Activated CD8-positive, alpha-beta T cell treated with anti-CD3 and anti-CD28 coated beads for 36 hours (primary cell): ENCODE data around the gene RASGRF1. TPM values are rescaled to one million over a fixed set of nuclear protein-coding genes. Genes with fewer than 3 reads are reported as not detected.

Source experiments
- ATAC-seq: fragments of 200-7000 bp; cut with Tn5 transposase; one replicate; pipeline ENCODE4 v1.10.0; 2021; ENCODE audit warnings: mild to moderate bottlenecking, moderate library complexity
- CTCF ChIA-PET: fragments of 350-600 bp; sonication (Branson Sonifier 250); formaldehyde crosslinking; loops from one replicate; lab custom pipeline; 2021; ENCODE audit warnings: antibody characterized with exemption; lab: Charles Lee
- POLR2A ChIA-PET: fragments of 350-600 bp; sonication (Branson Sonifier 250); formaldehyde crosslinking; loops from one replicate; lab custom pipeline; 2021; ENCODE audit warnings: antibody characterized with exemption; lab: Charles Lee
- DNase-seq: peaks from one replicate; pipeline ENCODE4 v3.0.0-alpha.2; 2020
- H3K27ac Mint-ChIP-seq: one replicate; pipeline ENCODE4 v1.8.0; 2021; ENCODE audit warnings: mild to moderate bottlenecking, mixed read lengths
- H3K27me3 Mint-ChIP-seq: one replicate; pipeline ENCODE4 v1.8.0; 2021; ENCODE audit warnings: mixed read lengths
- H3K36me3 Mint-ChIP-seq: one replicate; pipeline ENCODE4 v1.8.0; 2021; ENCODE audit warnings: low read depth, mixed read lengths
- H3K4me1 Mint-ChIP-seq: one replicate; pipeline ENCODE4 v1.8.0; 2021; ENCODE audit warnings: low read depth, mixed read lengths
- H3K4me3 Mint-ChIP-seq: one replicate; pipeline ENCODE4 v1.8.0; 2021; ENCODE audit warnings: mild to moderate bottlenecking, moderate library complexity, mixed read lengths
- H3K9me3 Mint-ChIP-seq: one replicate; pipeline ENCODE4 v1.8.0; 2021; ENCODE audit warnings: mixed read lengths
- intact Hi-C: fragments of 100-400 bp; cut with micrococcal nuclease; formaldehyde crosslinking; loops from one replicate; pipeline ENCODE4 v1.10.0; 2022
- total RNA-seq, 2 experiments: library from RNA; stranded (reverse); gene quantifications; one replicate each; pipeline ENCODE4 v1.2.3, GENCODE V29; 2021
- TF ChIP-seq, protein P1 (sequence below): fragments of 200-600 bp; IDR thresholded peaks from one replicate; pipeline ENCODE4 v1.8.0; 2022; ENCODE audit warnings: antibody characterized with exemption, mild to moderate bottlenecking

Gene RASGRF1
- total RNA-seq, 2 experiments from 2014 or later, result not detected

DNA sequence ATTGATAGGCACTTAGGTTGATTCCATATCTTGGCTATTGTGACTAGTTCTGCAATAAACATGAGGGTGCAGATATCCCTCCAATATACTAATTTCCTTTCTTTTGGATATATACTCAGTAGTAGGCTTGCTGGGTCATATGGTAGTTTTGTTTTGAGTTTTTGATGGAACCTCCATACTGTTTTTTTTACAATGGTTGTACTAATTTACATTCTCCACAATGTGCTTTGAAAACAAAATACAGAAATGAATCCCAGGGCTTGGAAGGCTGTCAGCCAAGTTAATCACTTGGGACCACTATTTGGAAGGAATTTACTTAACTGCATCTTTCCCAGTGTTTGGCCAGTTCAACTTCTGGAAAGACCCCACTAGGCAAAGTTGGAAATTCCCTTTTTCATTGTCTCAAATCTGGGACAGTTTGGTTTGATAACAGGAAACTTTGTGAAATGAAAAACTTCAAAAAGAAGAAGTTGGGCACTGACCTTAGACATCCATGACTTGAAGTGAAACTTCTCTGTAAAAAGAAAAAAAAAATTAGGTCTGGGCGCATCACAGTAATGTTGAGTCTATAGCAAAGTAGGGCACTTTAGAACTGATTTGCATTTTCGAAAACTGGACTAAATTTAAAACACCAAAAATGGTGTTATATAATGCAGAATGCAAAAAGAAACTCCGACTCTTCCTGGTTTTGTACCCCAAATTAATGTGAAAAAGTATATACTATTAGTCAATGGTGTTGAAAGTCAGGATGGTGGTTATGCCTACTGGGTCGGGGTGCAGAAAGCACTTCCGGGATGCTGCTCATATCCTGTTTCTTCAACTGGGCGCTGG, 151.7 kb downstream of the RASGRF1 start:
- H3K4me1 Mint-ChIP-seq, result peaks cover 26% of the 10 kb centered on the region
- H3K9me3 Mint-ChIP-seq, result no peaks in the 10 kb centered on the region
- ChIA-PET CTCF (no interaction called here), POLR2A (no interaction called here)
- ATAC-seq, result peak; percentile 69
- peak overlapping the region; percentile 31 for H3K4me3 Mint-ChIP-seq
- peak; percentile 35 for DNase-seq
- TF ChIP-seq, protein P1, sequence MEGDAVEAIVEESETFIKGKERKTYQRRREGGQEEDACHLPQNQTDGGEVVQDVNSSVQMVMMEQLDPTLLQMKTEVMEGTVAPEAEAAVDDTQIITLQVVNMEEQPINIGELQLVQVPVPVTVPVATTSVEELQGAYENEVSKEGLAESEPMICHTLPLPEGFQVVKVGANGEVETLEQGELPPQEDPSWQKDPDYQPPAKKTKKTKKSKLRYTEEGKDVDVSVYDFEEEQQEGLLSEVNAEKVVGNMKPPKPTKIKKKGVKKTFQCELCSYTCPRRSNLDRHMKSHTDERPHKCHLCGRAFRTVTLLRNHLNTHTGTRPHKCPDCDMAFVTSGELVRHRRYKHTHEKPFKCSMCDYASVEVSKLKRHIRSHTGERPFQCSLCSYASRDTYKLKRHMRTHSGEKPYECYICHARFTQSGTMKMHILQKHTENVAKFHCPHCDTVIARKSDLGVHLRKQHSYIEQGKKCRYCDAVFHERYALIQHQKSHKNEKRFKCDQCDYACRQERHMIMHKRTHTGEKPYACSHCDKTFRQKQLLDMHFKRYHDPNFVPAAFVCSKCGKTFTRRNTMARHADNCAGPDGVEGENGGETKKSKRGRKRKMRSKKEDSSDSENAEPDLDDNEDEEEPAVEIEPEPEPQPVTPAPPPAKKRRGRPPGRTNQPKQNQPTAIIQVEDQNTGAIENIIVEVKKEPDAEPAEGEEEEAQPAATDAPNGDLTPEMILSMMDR, result no peak
- peak overlapping the region; percentile 42 for H3K27ac Mint-ChIP-seq
- peaks cover 4% of the 10 kb centered on the region for H3K36me3 Mint-ChIP-seq
- H3K27me3 Mint-ChIP-seq, result peaks cover 14% of the 10 kb centered on the region
- intact Hi-C loops, result no loop called here

DNA sequence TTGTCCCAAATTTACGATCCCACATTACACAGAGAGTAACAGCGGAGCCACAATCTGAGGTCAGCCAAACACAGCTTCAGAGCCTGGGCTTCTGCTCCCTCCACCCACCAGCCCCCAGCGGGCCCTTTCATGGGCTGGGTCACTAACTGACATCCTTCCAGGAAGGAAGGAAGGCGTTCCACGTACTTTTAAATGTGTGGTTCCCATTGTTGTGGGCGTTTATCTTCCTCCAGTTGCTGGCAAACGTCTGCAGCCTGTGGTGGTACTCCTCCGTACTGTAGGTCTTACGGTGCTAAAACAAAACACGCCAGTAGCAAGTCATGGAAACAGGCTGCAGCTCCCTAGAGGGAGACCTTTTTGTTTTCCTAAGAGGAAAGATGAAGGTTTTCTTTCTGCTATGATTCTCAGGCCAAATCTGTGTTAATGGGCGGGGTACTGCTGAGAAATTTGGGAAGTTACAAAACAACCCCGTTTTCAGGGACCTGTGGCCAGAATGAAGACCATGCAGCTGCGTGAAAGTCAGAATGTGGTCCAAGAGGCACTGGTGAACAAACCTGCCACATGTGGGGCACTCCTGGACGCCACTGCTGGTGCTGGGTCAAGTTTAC, 153.3 kb downstream of the RASGRF1 start:
- CTCF ChIA-PET, result interaction anchor here (1.4 kb wide), 1 partner anchor 42 kb away, joined by 5 read pairs; no protein-coding TSS in a partner anchor
- no peak overlapping the region for H3K4me3 Mint-ChIP-seq
- peak; percentile 72 for ATAC-seq
- H3K27me3 Mint-ChIP-seq, result peaks cover 10% of the 10 kb centered on the region
- DNase-seq, result peak; percentile 54
- peaks cover 26% of the 10 kb centered on the region for H3K4me1 Mint-ChIP-seq
- H3K9me3 Mint-ChIP-seq, result no peaks in the 10 kb centered on the region
- H3K27ac Mint-ChIP-seq, result peak overlapping the region; percentile 55
- peaks cover 4% of the 10 kb centered on the region for H3K36me3 Mint-ChIP-seq
- POLR2A ChIA-PET, result no interaction called here
- TF ChIP-seq, protein P1, result no peak
- intact Hi-C loops, result no loop called here

GRCh38 chr15:78934655-78935023, 155.9 kb downstream of the RASGRF1 start:
- no peak for DNase-seq
- TF ChIP-seq, protein P1, result no peak
- POLR2A ChIA-PET, result interaction anchor here (0.6 to 1.0 kb wide), 2 partner anchors 10 to 235 kb away, joined by 3 read pairs; partner anchors contain the start of gene CTSH
- Mint-ChIP-seq H3K36me3 (peaks cover 4% of the 10 kb centered on the region), H3K4me3 (no peak overlapping the region), H3K27ac (no peak overlapping the region), H3K9me3 (no peaks in the 10 kb centered on the region), H3K4me1 (peaks cover 23% of the 10 kb centered on the region), H3K27me3 (peaks cover 10% of the 10 kb centered on the region)
- intact Hi-C loops, result no loop called here
- CTCF ChIA-PET, result interaction anchor here (0.9 kb wide), 1 partner anchor 54 kb away, joined by 3 read pairs; no protein-coding TSS in a partner anchor
- ATAC-seq, result no peak

DNA sequence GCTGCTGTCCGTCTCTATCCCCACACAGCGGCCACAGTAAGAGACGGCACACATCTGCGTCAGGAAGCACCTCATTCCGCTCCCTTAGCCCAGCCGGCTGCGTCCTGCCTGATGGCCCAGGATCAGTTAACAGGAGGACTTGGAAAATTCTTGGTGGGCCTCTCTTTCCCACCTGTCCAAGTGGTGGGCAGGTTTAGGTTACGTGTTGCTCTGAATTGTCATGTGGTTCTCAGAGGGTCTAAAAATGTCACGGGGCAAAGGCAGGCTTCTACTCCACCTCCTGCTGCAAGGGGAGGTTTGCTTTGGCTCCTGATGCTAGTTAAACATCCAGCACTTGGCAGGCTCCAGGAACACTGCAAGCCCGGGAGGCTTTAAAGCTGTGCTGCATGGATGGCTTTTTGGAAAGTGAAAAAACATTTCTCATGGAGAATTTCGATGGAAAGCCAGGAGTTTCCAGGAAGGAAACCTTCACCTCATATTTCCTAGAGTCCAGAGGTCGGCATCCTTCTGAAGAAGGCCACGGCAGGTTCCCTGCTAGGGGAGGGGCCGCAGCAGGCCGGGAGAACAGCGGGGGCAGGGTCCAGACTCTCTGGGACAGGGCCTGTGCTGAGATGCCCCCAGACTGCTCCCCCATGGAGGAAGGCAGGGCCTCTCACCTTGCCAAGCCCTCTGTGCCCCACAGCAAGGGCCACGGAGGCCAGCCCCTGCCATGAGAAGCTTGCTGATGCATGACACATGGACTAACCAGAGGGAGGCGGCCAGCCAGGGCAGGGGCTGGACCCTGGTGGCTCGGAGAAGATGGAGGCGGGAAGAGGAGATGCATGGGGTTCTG, 156.5 kb downstream of the RASGRF1 start:
- H3K27ac Mint-ChIP-seq, result no peak overlapping the region

More for the DNA sequence above, 156.5 kb downstream of the RASGRF1 start:
- Mint-ChIP-seq H3K4me1 (peaks cover 21% of the 10 kb centered on the region), H3K9me3 (no peaks in the 10 kb centered on the region), H3K27me3 (peaks cover 10% of the 10 kb centered on the region), H3K4me3 (no peak overlapping the region), H3K36me3 (peaks cover 4% of the 10 kb centered on the region)
- TF ChIP-seq, protein P1, result no peak
- DNase-seq (no peak), ATAC-seq (no peak)
- ChIA-PET CTCF (interaction anchor here (0.9 kb wide), 1 partner anchor 55 kb away, joined by 3 read pairs; no protein-coding TSS in a partner anchor), POLR2A (interaction anchor here (0.6 kb wide), 1 partner anchor 177 kb away, joined by 3 read pairs; no protein-coding TSS in a partner anchor)
- intact Hi-C loops, result no loop called here
